ENCODE results near the gene RNASE13. TPM values are rescaled to one million over a fixed set of nuclear protein-coding genes. Genes with fewer than 3 reads are reported as not detected.

The RNASE13 gene
- total RNA-seq, 1 donor from 2014 or later: not detected

DNA sequence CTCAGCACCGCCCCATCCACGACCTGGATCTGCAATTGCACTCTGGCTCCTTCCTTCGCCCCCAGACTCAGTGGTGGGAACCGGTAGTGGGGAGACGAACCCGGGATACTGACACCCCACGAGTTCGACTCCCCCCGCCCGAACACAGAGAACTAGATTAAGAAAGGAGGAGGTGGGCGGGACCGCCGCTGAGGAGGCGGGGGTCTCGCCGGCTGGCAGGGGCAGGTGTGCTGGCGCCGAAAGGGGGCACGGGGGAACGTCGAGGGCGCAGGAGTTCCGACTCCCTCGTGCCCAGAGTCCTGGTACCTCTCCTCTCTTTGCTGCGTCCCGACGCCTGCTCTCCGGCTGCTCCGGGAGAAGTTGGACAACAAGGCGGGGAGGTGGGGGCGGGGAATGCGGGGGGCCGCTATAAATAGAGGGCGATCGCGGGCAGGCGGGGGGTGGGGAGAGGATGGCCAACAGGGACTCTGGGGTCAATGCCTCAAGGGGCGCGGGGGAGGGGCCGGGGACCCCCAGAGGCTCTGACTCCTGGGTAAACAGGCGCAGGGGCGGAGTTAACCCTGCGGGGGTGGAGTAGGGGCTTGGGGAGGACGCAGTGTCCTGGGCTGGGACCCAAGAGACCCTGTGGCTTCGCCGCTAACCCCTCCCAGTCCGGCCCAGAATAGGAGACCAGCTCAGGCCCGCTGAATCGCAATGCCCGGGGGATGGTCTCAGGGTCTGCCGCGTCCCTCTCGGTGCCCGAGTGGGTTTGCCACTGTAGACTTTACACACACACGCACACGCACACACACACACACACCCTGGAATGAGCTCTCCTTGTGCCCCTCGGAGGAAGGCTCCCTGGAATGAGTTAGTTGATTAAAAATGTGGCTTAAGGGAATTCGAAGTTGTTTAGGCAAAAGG is 9.0 kb downstream of the RNASE13 start:
- POLR2A ChIA-PET: no interaction called here
- Mint-ChIP-seq H3K4me1 (peaks cover 18% of the 10 kb centered on the region), H3K4me3 (peak overlapping the region; percentile 88), H3K9me3 (no peaks in the 10 kb centered on the region), H3K27ac (no peak overlapping the region), H3K27me3 (peaks cover 24% of the 10 kb centered on the region), H3K36me3 (ENCODE audit: low read depth) (peaks cover 2% of the 10 kb centered on the region)
- CTCF ChIA-PET: interaction anchor here (1.1 to 2.6 kb wide), 2 partner anchors 11 kb away, joined by 6 to 12 read pairs; no protein-coding TSS in a partner anchor
- intact Hi-C loops (cut with micrococcal nuclease): loop anchor here (1.0 to 2.0 kb wide), 2 partner anchors 45 to 78 kb away; partner anchors contain the start of gene ARHGEF40
- DNase-seq: no peak
- TF ChIP-seq, protein P1, sequence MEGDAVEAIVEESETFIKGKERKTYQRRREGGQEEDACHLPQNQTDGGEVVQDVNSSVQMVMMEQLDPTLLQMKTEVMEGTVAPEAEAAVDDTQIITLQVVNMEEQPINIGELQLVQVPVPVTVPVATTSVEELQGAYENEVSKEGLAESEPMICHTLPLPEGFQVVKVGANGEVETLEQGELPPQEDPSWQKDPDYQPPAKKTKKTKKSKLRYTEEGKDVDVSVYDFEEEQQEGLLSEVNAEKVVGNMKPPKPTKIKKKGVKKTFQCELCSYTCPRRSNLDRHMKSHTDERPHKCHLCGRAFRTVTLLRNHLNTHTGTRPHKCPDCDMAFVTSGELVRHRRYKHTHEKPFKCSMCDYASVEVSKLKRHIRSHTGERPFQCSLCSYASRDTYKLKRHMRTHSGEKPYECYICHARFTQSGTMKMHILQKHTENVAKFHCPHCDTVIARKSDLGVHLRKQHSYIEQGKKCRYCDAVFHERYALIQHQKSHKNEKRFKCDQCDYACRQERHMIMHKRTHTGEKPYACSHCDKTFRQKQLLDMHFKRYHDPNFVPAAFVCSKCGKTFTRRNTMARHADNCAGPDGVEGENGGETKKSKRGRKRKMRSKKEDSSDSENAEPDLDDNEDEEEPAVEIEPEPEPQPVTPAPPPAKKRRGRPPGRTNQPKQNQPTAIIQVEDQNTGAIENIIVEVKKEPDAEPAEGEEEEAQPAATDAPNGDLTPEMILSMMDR (IDR thresholded peaks at IDR 0.05): no peak
- peak; percentile 6 for ATAC-seq (ENCODE audit: low read depth)

DNA sequence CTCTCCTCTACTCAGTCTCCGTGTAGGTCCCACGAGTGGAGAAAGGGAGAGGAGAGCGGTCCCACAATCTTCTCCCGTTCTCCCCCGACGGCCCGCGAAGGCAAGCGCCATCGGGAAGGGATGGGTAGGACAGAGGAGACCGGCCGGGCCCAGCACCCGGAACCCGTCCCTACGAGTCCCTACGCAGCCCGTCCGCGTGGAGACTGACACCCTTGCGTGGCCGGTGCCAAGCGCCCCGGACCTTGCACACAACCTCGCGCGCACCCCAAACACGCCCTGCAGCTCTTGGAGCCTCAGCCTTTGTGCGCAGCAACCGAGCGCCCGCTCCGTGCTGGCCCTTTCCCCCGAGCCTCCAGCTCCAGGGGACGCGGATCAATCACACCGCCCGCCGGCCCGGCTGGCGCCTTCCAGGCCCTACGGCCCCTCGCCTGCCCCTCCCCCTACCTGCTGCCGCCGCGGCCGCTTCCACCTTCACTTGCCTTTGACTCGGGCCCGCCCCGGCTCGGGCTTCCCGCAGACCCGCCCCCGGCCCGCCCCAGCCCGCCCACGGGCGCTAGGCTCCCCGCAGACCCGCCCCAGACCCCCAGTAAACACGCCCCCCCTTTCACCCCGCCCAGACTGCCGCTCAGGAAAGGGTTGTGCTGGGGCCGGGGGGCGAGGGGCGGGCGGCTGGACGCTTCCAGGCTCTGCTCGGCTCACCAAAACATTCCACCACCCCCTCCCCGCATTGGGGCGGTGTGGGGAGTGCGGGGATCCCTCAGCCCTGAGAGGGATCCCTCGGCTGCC is 9.8 kb downstream of the RNASE13 start, which contains the start of gene NDRG2:
NDRG2 (minus strand) TSS at position 477 of the 786 bp plus-strand sequence. CDS start 1,746 bp downstream, outside the sequence.
- peak within 1 kb of the TSS; percentile 8 for H3K27ac Mint-ChIP-seq
- CTCF ChIA-PET: interaction anchor here (2.6 kb wide), 1 partner anchor 10 kb away, joined by 12 read pairs; no protein-coding TSS in a partner anchor
- intact Hi-C loops (cut with micrococcal nuclease): loop anchor here (1.0 to 2.0 kb wide), 3 partner anchors 10 to 79 kb away; partner anchors contain the start of gene ARHGEF40

DNA sequence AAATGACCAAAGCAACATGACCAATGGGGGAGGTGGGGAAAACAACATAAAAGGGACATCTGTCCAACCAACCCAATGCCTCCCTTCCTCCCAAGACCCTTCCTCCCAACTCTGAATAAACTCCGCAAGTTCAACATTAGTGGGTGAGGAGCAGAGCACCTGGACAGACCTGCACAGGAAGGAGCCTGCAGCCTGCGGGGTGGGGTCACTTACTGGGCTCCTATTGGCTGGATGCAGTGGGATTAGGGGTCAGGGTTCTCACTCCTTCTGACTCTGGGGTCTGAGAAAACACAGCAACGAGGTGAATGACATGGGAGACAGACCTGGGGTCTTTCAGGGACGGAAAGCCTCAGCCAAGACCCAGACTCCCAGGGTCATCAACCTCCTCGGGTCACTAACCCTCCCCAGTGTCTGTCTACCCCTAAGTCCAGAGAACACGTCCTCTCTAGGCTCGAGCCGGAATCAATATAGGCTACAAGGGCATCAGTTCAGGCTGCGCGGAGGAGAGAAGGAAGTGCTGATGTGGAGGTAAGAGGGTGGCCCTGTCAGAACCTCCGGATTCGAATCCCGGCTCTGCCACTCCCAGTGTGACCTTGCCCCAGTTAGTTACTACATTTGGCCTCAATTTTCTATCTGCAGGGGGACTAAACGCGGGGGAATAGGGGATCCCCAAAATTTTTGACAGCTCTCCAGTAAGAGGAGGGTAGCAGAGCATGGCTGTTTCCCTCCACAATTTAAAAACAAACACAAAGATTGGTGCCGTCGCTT is 10.6 kb downstream of the RNASE13 start:
- peaks cover 32% of the 10 kb centered on the region for H3K27me3 Mint-ChIP-seq
- intact Hi-C loops (cut with micrococcal nuclease): loop anchor here (1.0 to 2.0 kb wide), 2 partner anchors 10 to 47 kb away; partner anchors contain the start of gene ARHGEF40
- TF ChIP-seq, protein P1 (IDR thresholded peaks at IDR 0.05): no peak
- peak overlapping the region; percentile 8 for H3K27ac Mint-ChIP-seq
- H3K4me3 Mint-ChIP-seq: peak overlapping the region; percentile 88
- DNase-seq (no peak), ATAC-seq (ENCODE audit: low read depth) (no peak)
- CTCF ChIA-PET: interaction anchor here (0.8 to 2.6 kb wide), 4 partner anchors 9 to 69 kb away, joined by 3 to 12 read pairs (median 3); no protein-coding TSS in a partner anchor
- peaks cover 18% of the 10 kb centered on the region for H3K4me1 Mint-ChIP-seq
- H3K9me3 Mint-ChIP-seq: no peaks in the 10 kb centered on the region
- POLR2A ChIA-PET: interaction anchor here (0.7 kb wide), 1 partner anchor 80 kb away, joined by 3 read pairs; no protein-coding TSS in a partner anchor
- H3K36me3 Mint-ChIP-seq (ENCODE audit: low read depth): peaks cover 7% of the 10 kb centered on the region

More for the DNA sequence above, 9.8 kb downstream of the RNASE13 start, which contains the start of gene NDRG2:
- POLR2A ChIA-PET: interaction anchor here (0.7 kb wide), 1 partner anchor 79 kb away, joined by 3 read pairs; no protein-coding TSS in a partner anchor
- Mint-ChIP-seq H3K36me3 (ENCODE audit: low read depth) (peaks cover 2% of the 10 kb centered on the region), H3K4me1 (peaks cover 18% of the 10 kb centered on the region), H3K27me3 (peaks cover 25% of the 10 kb centered on the region), H3K4me3 (peak within 1 kb of the TSS; percentile 88), H3K9me3 (no peaks in the 10 kb centered on the region)
- ATAC-seq (ENCODE audit: low read depth) (peak; percentile 92), DNase-seq (peak; percentile 64)
- TF ChIP-seq, protein P1 (IDR thresholded peaks at IDR 0.05): no peak

DNA sequence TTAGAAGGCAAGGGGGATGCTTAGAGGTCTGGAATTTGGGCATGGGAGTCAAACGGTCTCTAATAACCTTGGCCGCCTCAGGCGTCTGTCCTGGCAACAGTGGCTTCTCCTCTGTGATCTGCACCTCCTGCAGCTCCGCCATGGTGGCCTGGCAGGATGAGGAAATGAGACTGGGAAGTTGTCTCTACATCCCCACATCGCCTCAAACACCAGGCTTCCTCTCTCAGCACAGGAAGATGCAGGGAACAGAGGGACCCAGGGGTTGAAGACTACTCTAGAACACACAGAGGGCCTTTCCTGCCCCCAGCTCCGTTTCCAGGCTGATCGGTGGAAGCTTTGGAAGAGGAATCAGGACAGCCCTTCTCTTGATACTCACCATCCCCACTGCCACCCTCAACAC is 11.4 kb downstream of the RNASE13 start:
- POLR2A ChIA-PET: no interaction called here
- Mint-ChIP-seq H3K36me3 (ENCODE audit: low read depth) (peaks cover 7% of the 10 kb centered on the region), H3K27ac (no peak overlapping the region), H3K4me1 (peaks cover 18% of the 10 kb centered on the region), H3K27me3 (peaks cover 34% of the 10 kb centered on the region), H3K4me3 (no peak overlapping the region), H3K9me3 (no peaks in the 10 kb centered on the region)
- DNase-seq: no peak
- no peak for ATAC-seq (ENCODE audit: low read depth)
- intact Hi-C loops (cut with micrococcal nuclease): no loop called here
- TF ChIP-seq, protein P1 (IDR thresholded peaks at IDR 0.05): no peak
- CTCF ChIA-PET: interaction anchor here (0.8 to 2.6 kb wide), 4 partner anchors 8 to 70 kb away, joined by 3 to 12 read pairs (median 3); no protein-coding TSS in a partner anchor

All from activated B cell treated with CpG ODN at 0.5 μM for 24 hours (primary cell).